NT2/D1 (cell line): Measurements from ENCODE around the gene GNB3.

Source experiments
- SUZ12 ChIP-seq: IDR thresholded peaks from 2 replicates; pipeline ENCODE4 v1.6.1; 2011; ENCODE audit not compliant: insufficient read length, insufficient read depth; ENCODE audit errors: extremely low read depth
- YY1 ChIP-seq: IDR thresholded peaks from 2 replicates; pipeline ENCODE4 v1.6.1; 2011; ENCODE audit not compliant: insufficient read length, insufficient read depth
- ZNF274 ChIP-seq: IDR thresholded peaks from 2 replicates; pipeline ENCODE4 v1.6.1; 2011; ENCODE audit warnings: mild to moderate bottlenecking, low read depth, low read length

DNA sequence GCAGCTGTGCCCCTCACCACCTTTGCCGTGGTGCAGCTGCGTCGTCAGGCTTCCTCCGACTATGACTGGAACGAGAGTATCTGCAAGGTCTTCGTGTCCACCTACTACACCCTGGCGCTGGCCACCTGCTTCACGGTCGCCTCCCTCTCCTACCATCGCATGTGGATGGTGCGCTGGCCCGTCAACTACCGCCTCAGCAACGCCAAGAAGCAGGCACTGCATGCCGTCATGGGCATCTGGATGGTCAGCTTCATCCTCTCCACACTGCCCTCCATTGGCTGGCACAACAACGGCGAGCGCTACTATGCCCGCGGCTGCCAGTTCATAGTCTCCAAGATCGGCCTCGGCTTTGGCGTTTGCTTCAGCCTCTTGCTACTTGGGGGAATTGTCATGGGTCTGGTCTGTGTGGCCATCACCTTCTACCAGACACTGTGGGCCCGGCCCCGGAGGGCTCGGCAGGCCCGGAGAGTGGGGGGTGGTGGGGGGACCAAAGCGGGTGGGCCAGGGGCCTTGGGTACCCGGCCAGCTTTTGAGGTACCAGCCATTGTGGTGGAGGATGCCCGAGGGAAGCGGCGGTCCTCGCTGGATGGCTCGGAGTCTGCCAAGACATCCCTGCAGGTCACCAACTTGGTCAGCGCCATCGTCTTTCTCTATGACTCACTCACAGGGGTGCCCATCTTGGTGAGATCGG is 16.5 kb upstream of the GNB3 start:
- TF ChIP-seq ZNF274 (no peak), SUZ12 (no peak), YY1 (no peak)
